Measurements from ENCODE around the gene IL1RAPL2. TPM values are rescaled to one million over a fixed set of nuclear protein-coding genes. Genes with fewer than 3 reads are reported as not detected.

The IL1RAPL2 gene
- total and polyA plus RNA-seq, 7 donors = not detected

- intact Hi-C loops (cut with DNase I) = no loop called here
- Histone ChIP-seq H3K27ac (no peak overlapping the region), H3K4me3 (no peak overlapping the region), H3K4me1 (no peaks in the 10 kb centered on the region), H3K9me3 (no peaks in the 10 kb centered on the region), H3K27me3 (ENCODE audit: insufficient read depth in 3 of 3, low read length in 2 of 3) (peaks cover 0 to 17% (median 0%) of the 10 kb centered on the region in 3 donors), H3K36me3 (ENCODE audit: insufficient read depth in 1 of 2, low read depth in 1 of 2) (no peaks in the 10 kb centered on the region)
- 73 to 96% (median 88%) methylated on average over 1 of the region's 1 CpG for WGBS, 3 donors
- no peak for DNase-seq
- no peak for TF ChIP-seq CTCF (IDR thresholded peaks at IDR 0.05)
- no peak for ATAC-seq
These were observed 749.2 kb downstream of the IL1RAPL2 start for GRCh38 chrX:105315248-105315647.

GRCh38 chrX:105317117-105317516 is 751.1 kb downstream of the IL1RAPL2 start:
- no peak for TF ChIP-seq CTCF (IDR thresholded peaks at IDR 0.05)
- Histone ChIP-seq H3K4me1 (no peaks in the 10 kb centered on the region), H3K4me3 (no peak overlapping the region), H3K27me3 (ENCODE audit: insufficient read depth in 3 of 3, low read length in 2 of 3) (peaks cover 0 to 12% (median 0%) of the 10 kb centered on the region in 3 donors), H3K9me3 (no peaks in the 10 kb centered on the region), H3K27ac (no peak overlapping the region), H3K36me3 (ENCODE audit: insufficient read depth in 1 of 2, low read depth in 1 of 2) (no peaks in the 10 kb centered on the region)
- no peak for DNase-seq
- 76 to 93% (median 87%) methylated on average over 2 of the region's 2 CpGs for WGBS, 3 donors
- intact Hi-C loops (cut with DNase I) = no loop called here
- ATAC-seq = no peak

- DNase-seq (no peak), ATAC-seq (no peak)
- Histone ChIP-seq H3K4me1 (no peaks in the 10 kb centered on the region), H3K36me3 (ENCODE audit: insufficient read depth in 1 of 2, low read depth in 1 of 2) (no peaks in the 10 kb centered on the region), H3K27ac (no peak overlapping the region), H3K27me3 (ENCODE audit: insufficient read depth in 3 of 3, low read length in 2 of 3) (no peaks in the 10 kb centered on the region), H3K4me3 (no peak overlapping the region), H3K9me3 (peaks cover 5% of the 10 kb centered on the region)
- intact Hi-C loops (cut with DNase I) = no loop called here
- WGBS, 3 donors = 14 to 55% (median 24%) methylated on average over 1 of the region's 1 CpG
- TF ChIP-seq CTCF (IDR thresholded peaks at IDR 0.05) = no peak
These were observed 757.9 kb downstream of the IL1RAPL2 start for GRCh38 chrX:105323928-105324327.

- H3K4me3 ChIP-seq = no peak overlapping the region
- intact Hi-C loops (cut with DNase I) = no loop called here
- H3K9me3 ChIP-seq = no peaks in the 10 kb centered on the region
- peaks cover 0 to 11% (median 0%) of the 10 kb centered on the region in 3 donors for H3K27me3 ChIP-seq (ENCODE audit: insufficient read depth in 3 of 3, low read length in 2 of 3)
- no peak overlapping the region for H3K27ac ChIP-seq
- H3K4me1 ChIP-seq = no peaks in the 10 kb centered on the region
- DNase-seq = no peak
- no peaks in the 10 kb centered on the region for H3K36me3 ChIP-seq (ENCODE audit: insufficient read depth in 1 of 2, low read depth in 1 of 2)
- TF ChIP-seq CTCF (IDR thresholded peaks at IDR 0.05) = no peak
- no peak for ATAC-seq
These were observed 762.8 kb downstream of the IL1RAPL2 start for GRCh38 chrX:105328773-105329172.

GRCh38 chrX:105331244-105331643 is 765.2 kb downstream of the IL1RAPL2 start:
- Histone ChIP-seq H3K27ac (no peak overlapping the region), H3K4me1 (no peaks in the 10 kb centered on the region), H3K36me3 (ENCODE audit: insufficient read depth in 1 of 2, low read depth in 1 of 2) (no peaks in the 10 kb centered on the region), H3K9me3 (no peaks in the 10 kb centered on the region), H3K4me3 (no peak overlapping the region), H3K27me3 (ENCODE audit: insufficient read depth in 3 of 3, low read length in 2 of 3) (peaks cover 0 to 11% (median 0%) of the 10 kb centered on the region in 3 donors)
- intact Hi-C loops (cut with DNase I) = no loop called here
- no peak for ATAC-seq
- no peak for DNase-seq
- 32 to 40% (median 34%) methylated on average over 1 of the region's 1 CpG for WGBS, 3 donors
- no peak for TF ChIP-seq CTCF (IDR thresholded peaks at IDR 0.05)

Measured in psoas muscle (tissue), 8 donors.